ENCODE data around the gene TSHZ1.

DNA sequence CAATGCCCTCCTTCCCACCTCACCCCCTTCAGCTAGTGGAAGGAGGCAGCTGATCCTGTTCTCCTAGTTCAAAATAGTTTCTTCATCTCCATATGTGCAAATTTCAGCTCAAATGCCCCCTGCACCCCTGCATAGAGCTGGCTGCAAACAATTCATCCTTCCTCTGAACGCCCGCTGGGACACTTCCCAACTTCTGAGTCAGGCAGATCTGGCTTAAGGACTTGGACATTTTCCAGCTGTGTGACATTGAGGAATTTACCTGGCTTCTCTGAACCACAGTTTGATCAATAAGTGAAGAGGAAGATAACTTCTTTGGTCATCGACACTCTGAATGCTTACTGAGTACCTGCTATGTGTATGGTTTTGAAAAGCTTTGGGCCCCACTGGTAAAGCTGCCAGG lies 25.1 kb upstream of the TSHZ1 start:
- TF ChIP-seq, protein P1, sequence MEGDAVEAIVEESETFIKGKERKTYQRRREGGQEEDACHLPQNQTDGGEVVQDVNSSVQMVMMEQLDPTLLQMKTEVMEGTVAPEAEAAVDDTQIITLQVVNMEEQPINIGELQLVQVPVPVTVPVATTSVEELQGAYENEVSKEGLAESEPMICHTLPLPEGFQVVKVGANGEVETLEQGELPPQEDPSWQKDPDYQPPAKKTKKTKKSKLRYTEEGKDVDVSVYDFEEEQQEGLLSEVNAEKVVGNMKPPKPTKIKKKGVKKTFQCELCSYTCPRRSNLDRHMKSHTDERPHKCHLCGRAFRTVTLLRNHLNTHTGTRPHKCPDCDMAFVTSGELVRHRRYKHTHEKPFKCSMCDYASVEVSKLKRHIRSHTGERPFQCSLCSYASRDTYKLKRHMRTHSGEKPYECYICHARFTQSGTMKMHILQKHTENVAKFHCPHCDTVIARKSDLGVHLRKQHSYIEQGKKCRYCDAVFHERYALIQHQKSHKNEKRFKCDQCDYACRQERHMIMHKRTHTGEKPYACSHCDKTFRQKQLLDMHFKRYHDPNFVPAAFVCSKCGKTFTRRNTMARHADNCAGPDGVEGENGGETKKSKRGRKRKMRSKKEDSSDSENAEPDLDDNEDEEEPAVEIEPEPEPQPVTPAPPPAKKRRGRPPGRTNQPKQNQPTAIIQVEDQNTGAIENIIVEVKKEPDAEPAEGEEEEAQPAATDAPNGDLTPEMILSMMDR (IDR thresholded peaks at IDR 0.05; ENCODE audit: insufficient read depth, low read length, poor library complexity, severe bottlenecking), result no peak
- no peak for TF ChIP-seq EZH2phosphoT487 (conservative IDR thresholded peaks at IDR 0.05; ENCODE audit: low read length)

Measured in SU-DHL-6 (cell line).